ENCODE measurements around the gene CRTC1. TPM values are rescaled to one million over a fixed set of nuclear protein-coding genes. Genes with fewer than 3 reads are reported as not detected.
"Not testable (repeated sequence)": the region's sequence is repeated elsewhere in the genome, so short reads cannot be mapped to it uniquely, and the experiment has no call there.

Gene CRTC1
- total RNA-seq, 1 experiment from 2014 or later: 0.95 TPM

GRCh38 chr19:18733762-18734332, 50.4 kb downstream of the CRTC1 start:
- in situ Hi-C loops (cut with HindIII; ENCODE audit: low pct_unique_long_range_greater_than_20kb, low sequenced_read_pairs); DNase-seq (ENCODE audit: low read depth, low spot score): not testable (repeated sequence)

GRCh38 chr19:18735324-18735723, 51.8 kb downstream of the CRTC1 start:
- in situ Hi-C loops (cut with HindIII; ENCODE audit: low pct_unique_long_range_greater_than_20kb, low sequenced_read_pairs): no loop called here
- DNase-seq (ENCODE audit: low read depth, low spot score): no peak

DNA sequence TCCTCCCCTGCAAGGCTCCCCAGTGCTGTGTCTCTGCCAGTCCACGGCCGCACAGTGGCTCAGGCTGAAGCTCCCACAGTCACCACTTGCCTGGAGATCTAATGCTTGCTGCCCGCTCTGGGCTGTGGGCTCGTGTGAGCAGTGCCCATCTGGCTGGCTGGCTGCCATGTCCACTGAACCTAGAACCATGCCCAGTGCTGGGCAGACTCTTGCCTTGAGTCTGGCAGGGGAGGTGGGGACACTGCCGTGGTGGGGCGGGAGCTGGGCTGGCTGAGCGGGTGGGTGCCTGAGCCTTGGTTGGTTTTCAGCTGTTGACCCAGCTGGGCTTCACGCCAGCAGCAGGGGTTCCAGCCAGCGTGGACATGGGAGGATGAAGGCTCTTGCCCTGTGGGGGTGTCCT, 52.3 kb downstream of the CRTC1 start:
- no peak for DNase-seq (ENCODE audit: low read depth, low spot score)
- in situ Hi-C loops (cut with HindIII; ENCODE audit: low pct_unique_long_range_greater_than_20kb, low sequenced_read_pairs): no loop called here

GRCh38 chr19:18736415-18737336, 53.2 kb downstream of the CRTC1 start:
- in situ Hi-C loops (cut with HindIII; ENCODE audit: low pct_unique_long_range_greater_than_20kb, low sequenced_read_pairs): no loop called here

GRCh38 chr19:18737337-18737953, 54.0 kb downstream of the CRTC1 start:
- in situ Hi-C loops (cut with HindIII; ENCODE audit: low pct_unique_long_range_greater_than_20kb, low sequenced_read_pairs): no loop called here
- no peak for DNase-seq (ENCODE audit: low read depth, low spot score)

More at GRCh38 chr19:18736415-18737336, 53.2 kb downstream of the CRTC1 start:
- no peak for DNase-seq (ENCODE audit: low read depth, low spot score)

- DNase-seq (ENCODE audit: low read depth, low spot score): no peak
- in situ Hi-C loops (cut with HindIII; ENCODE audit: low pct_unique_long_range_greater_than_20kb, low sequenced_read_pairs): no loop called here
Measured at GRCh38 chr19:18737954-18738351, 54.5 kb downstream of the CRTC1 start.

DNA sequence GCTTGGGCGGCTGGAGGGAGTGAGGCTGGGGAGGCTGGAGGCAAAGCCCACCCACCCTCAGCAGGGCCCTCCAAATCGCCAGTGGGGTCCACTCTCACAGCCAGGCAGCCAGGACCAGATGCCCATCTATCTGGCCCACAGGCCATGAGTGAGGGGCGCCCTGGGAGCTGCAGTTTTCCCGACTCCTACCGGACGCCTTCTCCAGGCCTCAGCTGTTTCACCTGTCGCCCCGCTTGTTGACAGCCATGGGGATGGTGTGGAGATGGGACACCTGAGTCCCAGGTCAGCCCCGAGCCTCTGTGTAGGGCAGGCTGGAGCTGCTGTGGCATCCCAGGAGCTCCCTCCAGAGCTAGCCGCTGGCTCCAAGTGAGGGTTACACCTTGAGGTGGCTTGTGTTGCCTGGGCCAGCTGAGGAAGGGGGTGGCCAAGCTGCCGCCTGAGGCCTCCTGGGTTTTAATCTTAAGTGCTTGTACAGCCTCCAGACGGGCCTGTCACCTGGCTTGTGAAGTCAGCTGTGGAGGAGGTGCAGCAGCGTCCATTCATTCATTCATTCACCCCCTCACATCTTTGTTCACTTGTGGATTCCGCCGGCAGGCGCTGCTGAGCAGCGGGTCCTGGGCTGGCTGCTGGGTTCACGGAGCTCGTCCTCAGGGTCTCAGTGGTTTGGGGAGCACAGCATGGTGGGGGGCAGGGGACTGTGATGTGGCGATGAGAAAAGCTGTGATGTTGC, 55.6 kb downstream of the CRTC1 start:
- no peak for DNase-seq (ENCODE audit: low read depth, low spot score)
- in situ Hi-C loops (cut with HindIII; ENCODE audit: low pct_unique_long_range_greater_than_20kb, low sequenced_read_pairs): no loop called here

DNA sequence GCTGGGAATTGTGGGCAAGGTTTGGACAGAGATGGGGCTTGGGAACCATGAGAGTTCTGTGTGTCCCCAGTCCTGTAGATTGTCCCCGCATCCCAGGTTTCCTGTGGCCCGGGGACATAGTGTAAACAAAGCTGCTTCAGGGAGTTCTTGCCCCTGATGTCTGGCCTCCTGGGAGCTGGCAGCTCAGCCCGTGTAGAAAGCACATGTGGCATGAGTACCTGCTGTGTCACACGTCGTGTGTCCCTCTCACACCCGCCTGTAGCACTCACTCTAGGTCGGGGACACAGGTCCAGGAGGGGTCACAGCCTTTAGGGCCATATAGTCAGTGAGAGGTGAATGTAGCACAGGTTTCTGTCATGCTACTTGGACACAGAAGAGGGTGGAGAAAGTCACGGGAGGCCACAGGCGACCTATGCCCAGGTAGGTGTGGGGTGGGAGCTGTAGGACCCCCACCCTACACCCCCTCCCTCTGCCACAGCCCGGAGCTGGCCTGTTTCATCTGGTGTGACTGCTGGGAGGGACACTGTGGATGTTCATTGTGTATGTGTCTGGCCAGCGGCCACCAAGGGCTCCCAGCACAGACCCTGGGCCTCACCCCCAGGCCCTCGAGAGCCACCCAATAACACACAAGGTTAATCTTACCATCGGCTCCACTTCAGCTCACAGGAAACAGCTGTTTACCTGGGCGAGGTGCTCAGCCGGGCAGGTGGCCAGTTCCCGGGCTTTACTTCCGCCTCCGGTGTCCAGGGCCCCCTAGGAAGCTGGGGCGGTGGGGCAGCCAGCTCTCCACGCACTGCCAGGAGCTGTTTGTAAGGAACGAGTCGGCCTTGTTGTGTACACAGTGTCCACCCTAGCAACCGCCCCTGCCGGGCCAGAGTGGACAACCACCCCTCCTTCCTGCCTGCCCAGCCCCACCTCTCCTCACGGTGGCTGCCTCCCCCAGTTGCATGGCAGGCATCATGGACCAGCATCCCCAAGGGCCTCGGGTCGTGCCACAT, 57.9 kb downstream of the CRTC1 start:
- in situ Hi-C loops (cut with HindIII; ENCODE audit: low pct_unique_long_range_greater_than_20kb, low sequenced_read_pairs): no loop called here
- DNase-seq (ENCODE audit: low read depth, low spot score): no peak

- in situ Hi-C loops (cut with HindIII; ENCODE audit: low pct_unique_long_range_greater_than_20kb, low sequenced_read_pairs): no loop called here
- no peak for DNase-seq (ENCODE audit: low read depth, low spot score)
Measured at GRCh38 chr19:18742324-18742723, 58.8 kb downstream of the CRTC1 start.

- in situ Hi-C loops (cut with HindIII; ENCODE audit: low pct_unique_long_range_greater_than_20kb, low sequenced_read_pairs): no loop called here
- DNase-seq (ENCODE audit: low read depth, low spot score): no peak
Measured at GRCh38 chr19:18742838-18743783, 59.6 kb downstream of the CRTC1 start.

- in situ Hi-C loops (cut with HindIII; ENCODE audit: low pct_unique_long_range_greater_than_20kb, low sequenced_read_pairs): no loop called here
- DNase-seq (ENCODE audit: low read depth, low spot score): no peak
Measured at GRCh38 chr19:18743784-18744418, 60.4 kb downstream of the CRTC1 start.

DNA sequence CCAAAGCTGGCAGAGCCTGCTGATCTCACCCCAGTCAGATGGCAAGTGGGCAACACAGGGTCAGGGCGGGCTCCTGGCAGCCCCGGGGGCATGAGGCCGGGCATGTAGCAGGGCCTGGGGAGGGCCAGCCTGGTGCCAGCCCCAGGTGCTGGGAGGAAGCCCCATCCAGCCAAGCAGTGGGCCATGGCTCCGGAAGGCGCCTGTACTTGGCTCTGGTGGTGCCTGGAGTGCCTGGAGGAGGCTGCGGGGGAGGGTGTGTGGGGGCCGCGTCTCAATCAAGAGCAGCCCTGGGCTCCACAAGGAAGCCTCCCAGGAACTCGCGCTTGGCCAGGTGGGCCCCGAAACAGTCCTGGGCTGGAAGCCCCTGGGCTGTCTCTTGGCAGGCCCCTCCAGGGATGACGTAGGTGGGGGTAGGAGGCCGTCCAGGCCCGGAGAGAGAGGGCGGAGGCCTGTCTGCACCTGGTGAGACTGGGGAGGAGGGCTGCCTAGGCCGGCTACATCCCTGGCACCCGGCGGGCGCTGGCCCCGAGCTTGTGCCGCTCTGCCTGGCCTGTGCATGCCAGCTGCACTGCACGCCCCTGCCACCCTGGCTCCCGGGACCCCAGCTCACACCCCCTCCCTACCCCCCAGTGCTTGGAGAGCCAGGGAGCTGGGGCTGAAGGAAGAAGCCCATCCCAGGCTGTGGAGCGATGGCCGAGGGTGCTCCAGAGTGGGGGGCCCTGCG, 61.7 kb downstream of the CRTC1 start:
- in situ Hi-C loops (cut with HindIII; ENCODE audit: low pct_unique_long_range_greater_than_20kb, low sequenced_read_pairs): no loop called here
- no peak for DNase-seq (ENCODE audit: low read depth, low spot score)

DNA sequence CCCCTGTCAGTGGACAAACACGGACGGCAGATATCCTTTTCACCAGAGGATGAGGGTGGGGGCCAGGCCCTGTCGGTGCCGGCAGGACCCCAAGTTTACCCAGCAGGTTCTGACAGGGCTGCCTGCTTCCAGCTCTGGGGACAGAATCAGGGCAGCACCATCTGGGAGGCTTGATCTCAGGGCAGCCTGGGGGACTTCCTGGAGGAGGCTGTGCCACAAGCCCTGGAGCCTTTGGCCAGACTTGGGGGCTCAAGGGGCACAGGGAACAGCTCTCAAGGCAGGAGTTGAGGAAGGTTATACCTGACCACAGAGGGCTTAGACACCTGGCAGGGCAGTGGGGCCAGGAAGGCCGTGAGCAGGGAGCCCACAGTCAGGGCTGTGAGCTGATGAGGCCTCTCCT, 62.5 kb downstream of the CRTC1 start:
- in situ Hi-C loops (cut with HindIII; ENCODE audit: low pct_unique_long_range_greater_than_20kb, low sequenced_read_pairs): no loop called here
- no peak for DNase-seq (ENCODE audit: low read depth, low spot score)

DNA sequence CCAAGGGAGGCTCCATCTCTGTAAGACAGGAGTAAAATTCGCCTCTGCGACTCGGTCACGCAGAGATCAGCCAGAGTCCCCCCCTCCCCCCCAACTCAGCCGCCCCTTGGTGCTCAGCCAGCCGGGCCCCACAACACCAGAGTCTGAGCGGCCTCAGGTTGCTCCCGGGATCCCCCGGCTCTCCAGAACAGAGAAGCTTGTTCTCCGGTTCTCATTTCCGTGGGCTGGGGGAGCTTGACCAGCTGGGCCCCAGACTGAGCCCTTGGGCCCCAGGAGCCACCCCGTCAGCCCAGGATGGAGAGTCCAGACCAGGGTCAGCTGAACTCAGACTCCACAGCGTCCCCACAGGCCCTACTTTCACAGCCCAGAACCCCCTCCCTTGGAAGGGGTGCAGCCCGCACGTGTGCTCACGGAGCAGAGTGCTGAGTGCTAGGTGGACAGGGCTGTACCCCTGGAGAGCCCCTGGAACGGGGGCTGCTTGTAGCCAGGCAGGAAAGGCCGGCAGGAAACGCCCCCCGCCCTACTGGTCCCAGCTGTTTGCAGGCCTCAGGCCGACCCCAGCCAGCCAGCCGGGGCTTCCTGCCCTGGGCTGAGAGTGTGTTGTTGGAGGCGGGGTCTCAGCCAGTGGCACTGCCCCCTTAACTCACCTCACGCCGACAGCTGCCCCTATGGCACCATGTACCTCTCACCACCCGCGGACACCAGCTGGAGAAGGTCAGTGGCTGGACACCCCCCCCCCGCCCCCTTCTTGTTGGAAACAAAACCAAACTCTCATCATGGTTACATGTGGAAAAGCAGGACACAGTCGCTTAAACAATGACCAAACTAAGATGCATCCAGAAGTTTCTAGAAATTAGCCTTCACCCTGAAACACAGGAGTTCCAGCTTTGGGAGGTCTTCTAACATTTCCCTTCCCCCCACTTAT, 63.2 kb downstream of the CRTC1 start:
- in situ Hi-C loops (cut with HindIII; ENCODE audit: low pct_unique_long_range_greater_than_20kb, low sequenced_read_pairs): no loop called here
- no peak for DNase-seq (ENCODE audit: low read depth, low spot score)
